Body of pancreas (tissue), 4 donors: ENCODE measurements around the gene CABS1. TPM values are rescaled to one million over a fixed set of nuclear protein-coding genes. Genes with fewer than 3 reads are reported as not detected.

Experiments used
- ATAC-seq: fragments of 150-250 bp; one replicate; pipeline ENCODE4 v1.9.1; 2016
- DNase-seq, 4 donors: peaks; one replicate each; pipeline ENCODE4 v3.0.0-alpha.2; 2019
- H3K27ac ChIP-seq, 4 donors: fragments of 200-600 bp; sonication (generic); 1 replicate in 3 of 4; 2 replicates in 1 of 4; pipeline versions ENCODE4 v1.5.1 to v1.6.1; 2016 to 2019; ENCODE audit warnings: mild to moderate bottlenecking in 1 of 4, mixed read lengths in 1 of 4, moderate library complexity in 1 of 4
- H3K27me3 ChIP-seq, 2 donors: fragments of 200-600 bp; sonication (generic); one replicate each; pipeline ENCODE4 v1.6.0; 2016; ENCODE audit warnings: mild to moderate bottlenecking in 1 of 2
- H3K36me3 ChIP-seq, 2 donors: fragments of 200-600 bp; sonication (generic); replicated peaks in 1 of 2; 2 replicates each; pipeline ENCODE4 v1.5.1; 2016; ENCODE audit warnings: low read depth in 2 of 2; ENCODE audit not compliant: insufficient read depth in 1 of 2
- H3K4me1 ChIP-seq: fragments of 200-600 bp; sonication (generic); one replicate; pipeline ENCODE4 v1.6.0; 2016
- H3K4me3 ChIP-seq, 2 donors: fragments of 200-600 bp; sonication (generic); 1 replicate in 1 of 2; 2 replicates in 1 of 2; pipeline ENCODE4 v1.5.1; 2016 to 2019
- H3K9me3 ChIP-seq, 3 donors: fragments of 200-600 bp; sonication (generic); 1 replicate in 2 of 3; 2 replicates in 1 of 3; pipeline ENCODE4 v1.5.1; 2016
- CTCF ChIP-seq, 7 experiments: fragments of 450-650 bp in 4 of 7; fragments of 200-600 bp in 3 of 7; sonication (generic) in 3 of 7; IDR thresholded peaks; one replicate each; pipeline ENCODE4 v1.5.1; 2016 to 2019; ENCODE audit warnings: antibody characterized with exemption in 7 of 7
- POLR2A ChIP-seq, 3 donors: fragments of 450-650 bp; IDR thresholded peaks; one replicate each; pipeline ENCODE4 v1.6.1; 2016; ENCODE audit warnings: antibody characterized with exemption in 3 of 3, mild to moderate bottlenecking in 2 of 3
- WGBS, 2 donors: methylation state at CpG; one replicate each; pipeline ENCODE4 v1.1.5; 2017; 5-methylcytosine and 5-hydroxymethylcytosine counted together
- intact Hi-C: fragments of 100-400 bp; cut with DNase I; formaldehyde crosslinking; loops from one replicate; pipeline ENCODE4 v1.15.1; 2023
- total RNA-seq, 2 donors: library from RNA; depleted of rRNA; stranded (reverse); fragments of >200 nt; gene quantifications; one replicate each; pipeline ENCODE4 v1.1.0, GENCODE V29; 2016

CABS1 gene
- total RNA-seq, 2 donors from 2014 or later, result not detected

- DNase-seq (no peak), ATAC-seq (no peak)
- intact Hi-C loops, result no loop called here
- Histone ChIP-seq H3K4me1 (no peaks in the 10 kb centered on the region), H3K27ac (no peak overlapping the region), H3K4me3 (no peak overlapping the region), H3K27me3 (no peaks in the 10 kb centered on the region), H3K9me3 (no peaks in the 10 kb centered on the region), H3K36me3 (no peaks in the 10 kb centered on the region)
- TF ChIP-seq POLR2A (IDR thresholded peaks at IDR 0.05) (no peak), CTCF (IDR thresholded peaks at IDR 0.05) (no peak)
- 84 to 92% methylated on average over 1 of the region's 1 CpG for WGBS, 2 donors
Measured at GRCh38 chr4:70367813-70368212, 33.0 kb downstream of the CABS1 start.

GRCh38 chr4:70371987-70372386 is 37.2 kb downstream of the CABS1 start:
- no peak overlapping the region for H3K27ac ChIP-seq
- WGBS, 2 donors, result 65 to 77% methylated on average over 4 of the region's 4 CpGs
- H3K27me3 ChIP-seq, result no peaks in the 10 kb centered on the region
- H3K9me3 ChIP-seq, result no peaks in the 10 kb centered on the region
- ATAC-seq, result no peak
- TF ChIP-seq CTCF (IDR thresholded peaks at IDR 0.05) (no peak), POLR2A (IDR thresholded peaks at IDR 0.05) (no peak)
- H3K4me1 ChIP-seq, result no peaks in the 10 kb centered on the region
- H3K36me3 ChIP-seq, result no peaks in the 10 kb centered on the region
- H3K4me3 ChIP-seq, result no peak overlapping the region
- no peak for DNase-seq
- intact Hi-C loops, result no loop called here

GRCh38 chr4:70372760-70373159 is 38.0 kb downstream of the CABS1 start:
- Histone ChIP-seq H3K27me3 (no peaks in the 10 kb centered on the region), H3K36me3 (no peaks in the 10 kb centered on the region), H3K27ac (no peak overlapping the region), H3K4me1 (no peaks in the 10 kb centered on the region), H3K4me3 (no peak overlapping the region), H3K9me3 (no peaks in the 10 kb centered on the region)
- ATAC-seq (no peak), DNase-seq (no peak)
- TF ChIP-seq POLR2A (IDR thresholded peaks at IDR 0.05) (no peak), CTCF (IDR thresholded peaks at IDR 0.05) (no peak)
- intact Hi-C loops, result no loop called here
- 66 to 71% methylated on average over 3 of the region's 3 CpGs for WGBS, 2 donors

- no peaks in the 10 kb centered on the region for H3K4me1 ChIP-seq
- TF ChIP-seq CTCF (IDR thresholded peaks at IDR 0.05), result no peak
- no peak for TF ChIP-seq POLR2A (IDR thresholded peaks at IDR 0.05)
- no peak overlapping the region for H3K27ac ChIP-seq
- no peaks in the 10 kb centered on the region for H3K36me3 ChIP-seq
- ATAC-seq, result no peak
- 63 to 72% methylated on average over 3 of the region's 3 CpGs for WGBS, 2 donors
- intact Hi-C loops, result no loop called here
- H3K9me3 ChIP-seq, result no peaks in the 10 kb centered on the region
- H3K27me3 ChIP-seq, result no peaks in the 10 kb centered on the region
- H3K4me3 ChIP-seq, result no peak overlapping the region
- DNase-seq, result no peak
Measured at GRCh38 chr4:70380578-70380977, 45.8 kb downstream of the CABS1 start.

GRCh38 chr4:70382691-70383181 is 48.0 kb downstream of the CABS1 start, which contains the start of gene SMR3B:
Gene SMR3B, plus strand, starts transcription at chr4:70383131. Its CDS starts 1,380 bp downstream, at chr4:70384511.
- ATAC-seq (no peak), DNase-seq (no peak)
- Histone ChIP-seq H3K27ac (no peak within 1 kb of the TSS), H3K9me3 (no peaks in the 10 kb centered on the region), H3K4me3 (no peak within 1 kb of the TSS), H3K27me3 (no peaks in the 10 kb centered on the region), H3K36me3 (no peaks in the 10 kb centered on the region), H3K4me1 (no peaks in the 10 kb centered on the region)
- 55 to 67% methylated on average over 5 of the region's 5 CpGs for WGBS, 2 donors
- no peak for TF ChIP-seq POLR2A (IDR thresholded peaks at IDR 0.05)
- no peak for TF ChIP-seq CTCF (IDR thresholded peaks at IDR 0.05)
- intact Hi-C loops, result no loop called here
